Liver (tissue), 3 donors: ENCODE results near the gene OCA2.

ENCODE experiments used
- RAD21 ChIP-seq, 2 donors: IDR thresholded peaks; 2 replicates each; pipeline ENCODE4 v1.6.1; 2016; ENCODE audit warnings: antibody characterized with exemption in 2 of 2, mild to moderate bottlenecking in 2 of 2
- TAF1 ChIP-seq: conservative IDR thresholded peaks from 2 replicates; pipeline ENCODE4 v1.6.1; 2016; ENCODE audit warnings: antibody characterized with exemption, mild to moderate bottlenecking
- TF ChIP-seq, protein P1 (sequence below): fragments of 150-350 bp; IDR thresholded peaks from 2 replicates; pipeline ENCODE4 v1.5.1; 2017; ENCODE audit warnings: improper control_type of control experiment, low read depth, low read length; ENCODE audit not compliant: missing input control
- donor health status: healthy.
- donor health status: healthy.

DNA sequence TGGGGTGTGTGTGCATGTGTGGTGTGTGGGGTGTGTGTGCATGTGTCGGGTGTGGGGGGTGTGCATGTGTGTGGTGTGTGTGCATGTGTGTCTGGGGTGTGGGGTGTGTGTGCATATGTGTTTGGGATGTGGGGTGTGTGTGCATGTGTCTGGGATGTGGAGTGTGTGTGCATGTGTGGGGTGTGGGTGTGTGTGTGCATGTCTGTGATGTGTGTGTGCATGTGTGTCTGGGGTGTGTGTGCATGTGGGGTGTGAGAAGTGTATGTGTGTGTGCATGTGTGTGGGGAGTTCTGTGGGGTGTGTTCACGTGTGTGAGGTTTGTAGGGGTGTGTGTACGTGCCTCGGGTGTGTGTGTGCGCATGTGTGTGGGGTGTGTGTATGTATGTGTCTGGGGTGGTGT is 6.7 kb upstream of the OCA2 start:
- TF ChIP-seq, protein P1, sequence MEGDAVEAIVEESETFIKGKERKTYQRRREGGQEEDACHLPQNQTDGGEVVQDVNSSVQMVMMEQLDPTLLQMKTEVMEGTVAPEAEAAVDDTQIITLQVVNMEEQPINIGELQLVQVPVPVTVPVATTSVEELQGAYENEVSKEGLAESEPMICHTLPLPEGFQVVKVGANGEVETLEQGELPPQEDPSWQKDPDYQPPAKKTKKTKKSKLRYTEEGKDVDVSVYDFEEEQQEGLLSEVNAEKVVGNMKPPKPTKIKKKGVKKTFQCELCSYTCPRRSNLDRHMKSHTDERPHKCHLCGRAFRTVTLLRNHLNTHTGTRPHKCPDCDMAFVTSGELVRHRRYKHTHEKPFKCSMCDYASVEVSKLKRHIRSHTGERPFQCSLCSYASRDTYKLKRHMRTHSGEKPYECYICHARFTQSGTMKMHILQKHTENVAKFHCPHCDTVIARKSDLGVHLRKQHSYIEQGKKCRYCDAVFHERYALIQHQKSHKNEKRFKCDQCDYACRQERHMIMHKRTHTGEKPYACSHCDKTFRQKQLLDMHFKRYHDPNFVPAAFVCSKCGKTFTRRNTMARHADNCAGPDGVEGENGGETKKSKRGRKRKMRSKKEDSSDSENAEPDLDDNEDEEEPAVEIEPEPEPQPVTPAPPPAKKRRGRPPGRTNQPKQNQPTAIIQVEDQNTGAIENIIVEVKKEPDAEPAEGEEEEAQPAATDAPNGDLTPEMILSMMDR, result no peak
- TF ChIP-seq TAF1 (no peak), RAD21 (IDR thresholded peaks at IDR 0.05) (no peak)
